Lung (tissue), 12 donors: ENCODE results near the gene SLC4A9. TPM values are rescaled to one million over a fixed set of nuclear protein-coding genes. Genes with fewer than 3 reads are reported as not detected.
"Not testable (repeated sequence)": the region's sequence is repeated elsewhere in the genome, so short reads cannot be mapped to it uniquely, and the experiment has no call there.

Source experiments
- ATAC-seq: fragments of 200-7000 bp; cut with Tn5 transposase; one replicate; pipeline ENCODE4 v1.9.1; 2020; ENCODE audit warnings: moderate number of reproducible peaks; ENCODE audit not compliant: insufficient read depth, low FRiP score
- DNase-seq, 3 donors: peaks; one replicate each; pipeline ENCODE4 v3.0.0-alpha.2; 2013 to 2017
- H3K27ac ChIP-seq, 2 donors: one replicate each; pipeline ENCODE4 v1.5.1; 2013; ENCODE audit warnings: mild to moderate bottlenecking in 2 of 2, moderate library complexity in 2 of 2, control low read depth in 1 of 2, inconsistent platforms in 1 of 2, low read depth in 1 of 2, low read length in 1 of 2
- H3K27me3 ChIP-seq, 3 donors: one replicate each; pipeline ENCODE4 v1.5.1; 2013; ENCODE audit warnings: low read length in 2 of 3; ENCODE audit not compliant: control insufficient read depth in 3 of 3, insufficient read depth in 3 of 3
- H3K36me3 ChIP-seq, 4 donors: one replicate each; pipeline ENCODE4 v1.5.1; 2013; ENCODE audit warnings: low read length in 4 of 4, mild to moderate bottlenecking in 1 of 4, moderate library complexity in 1 of 4; ENCODE audit not compliant: control insufficient read depth in 4 of 4, insufficient read depth in 4 of 4
- H3K4me1 ChIP-seq, 5 donors: one replicate each; pipeline ENCODE4 v1.5.1; 2013; ENCODE audit warnings: low read length in 5 of 5, mild to moderate bottlenecking in 2 of 5, moderate library complexity in 1 of 5; ENCODE audit not compliant: control insufficient read depth in 5 of 5, insufficient read depth in 5 of 5
- H3K4me3 ChIP-seq: one replicate; pipeline ENCODE4 v1.5.1; 2013; ENCODE audit warnings: mild to moderate bottlenecking, control low read depth, moderate library complexity
- H3K9ac ChIP-seq, 2 donors: one replicate each; pipeline ENCODE4 v1.5.1; 2013; ENCODE audit warnings: low read length in 2 of 2, control low read depth in 1 of 2; ENCODE audit not compliant: insufficient read depth in 1 of 2
- H3K9me3 ChIP-seq, 4 donors: one replicate each; pipeline ENCODE4 v1.5.1; 2013; ENCODE audit warnings: low read length in 3 of 4, mild to moderate bottlenecking in 1 of 4, moderate library complexity in 1 of 4; ENCODE audit not compliant: control insufficient read depth in 4 of 4, insufficient read depth in 3 of 4
- CTCF ChIP-seq: IDR thresholded peaks from 2 replicates; pipeline ENCODE4 v1.5.1; 2012; ENCODE audit warnings: mild to moderate bottlenecking; ENCODE audit errors: control extremely low read depth, extremely low read depth
- WGBS, 2 donors: extraction: QIAGEN DNeasy Blood & Tissue Kit; methylation state at CpG; one replicate each; pipeline ENCODE4 v1.1.7; 2013; 5-methylcytosine and 5-hydroxymethylcytosine counted together
- polyA plus RNA-seq, 2 donors: library from polyadenylated mRNA; stranded (reverse); fragments of 200-250 nt; gene quantifications; one replicate each; pipeline ENCODE4 v1.2.1, GENCODE V29; 2013
- total RNA-seq, 2 donors: library from RNA; depleted of rRNA in 1 of 2; stranded (reverse); fragments of >200 nt in 1 of 2; gene quantifications; one replicate each; pipeline ENCODE4 v1.2.1, GENCODE V29; 2014 to 2021
- donor health status: control.
- donor health status: control.
- donor health status: Bipolar disorder and iron deficiency.
- donor health status: healthy.
- donor health status: DM: yes; HTN: yes; CAD: no.

SLC4A9 gene
- total and polyA plus RNA-seq, 4 donors, result 0.05 to 0.18 (median 0.09) TPM

DNA sequence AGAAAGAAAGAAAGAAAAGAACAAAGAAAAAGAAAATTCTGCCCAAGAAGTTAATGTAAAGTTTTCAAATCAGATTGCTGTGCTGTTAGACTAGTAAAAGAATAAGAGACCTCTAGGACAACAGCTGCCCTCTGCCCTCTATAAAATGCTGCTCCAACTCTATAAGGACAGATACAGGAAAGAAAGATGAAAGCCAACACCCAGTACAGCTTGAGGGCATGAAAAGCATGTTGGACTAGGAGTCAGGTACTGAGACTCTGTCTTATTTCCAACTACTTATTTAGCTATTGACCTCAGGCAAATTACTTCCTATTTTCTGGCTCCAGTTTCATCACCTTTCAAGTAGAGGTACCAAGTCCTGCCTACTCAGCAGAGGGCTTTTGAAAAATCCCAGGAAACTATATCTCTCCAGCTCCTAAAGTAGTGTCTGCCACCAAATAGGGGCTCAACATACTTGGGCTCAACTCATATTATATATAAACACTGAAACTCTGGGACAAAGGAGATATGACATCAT is 19.3 kb upstream of the SLC4A9 start:
- H3K4me3 ChIP-seq, result no peak overlapping the region
- H3K27me3 ChIP-seq, result no peaks in the 10 kb centered on the region
- peaks cover 6 to 27% (median 14%) of the 10 kb centered on the region in 5 donors for H3K4me1 ChIP-seq
- H3K27ac ChIP-seq, result peak overlapping the region in 1 of 2 donors; percentile 27
- TF ChIP-seq CTCF, result no peak
- H3K9me3 ChIP-seq, result peaks cover 0 to 3% (median 0%) of the 10 kb centered on the region in 4 donors
- DNase-seq (no peak), ATAC-seq (no peak)
- H3K9ac ChIP-seq, result no peak overlapping the region
- H3K36me3 ChIP-seq, result peaks cover 0 to 28% (median 0%) of the 10 kb centered on the region in 4 donors

DNA sequence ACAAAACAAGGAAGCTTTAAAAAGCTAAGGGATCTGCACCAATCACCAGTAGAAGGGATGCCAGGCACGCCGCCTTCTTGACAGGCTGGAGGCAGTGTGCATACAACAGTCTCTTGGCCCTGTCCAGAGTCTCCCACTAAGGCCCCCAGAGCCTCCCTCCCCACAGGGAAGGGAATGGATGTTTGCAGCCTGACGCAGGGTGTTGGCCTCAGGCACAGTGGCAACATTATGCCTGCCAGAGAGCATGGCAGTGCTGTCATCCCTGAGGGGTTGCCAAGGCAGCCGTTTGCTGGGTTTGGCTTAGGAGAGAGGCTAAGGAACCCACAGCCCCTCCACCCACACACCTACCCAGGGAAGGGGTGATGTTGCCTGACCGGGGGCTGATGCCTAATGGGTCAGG is 18.4 kb upstream of the SLC4A9 start:
- Histone ChIP-seq H3K36me3 (peaks cover 0 to 25% (median 0%) of the 10 kb centered on the region in 4 donors), H3K4me1 (peaks cover 0 to 27% (median 10%) of the 10 kb centered on the region in 5 donors), H3K27me3 (no peaks in the 10 kb centered on the region), H3K9ac (no peak overlapping the region), H3K4me3 (no peak overlapping the region), H3K27ac (peak overlapping the region; percentile 49 to 54), H3K9me3 (peaks cover 0 to 3% (median 0%) of the 10 kb centered on the region in 4 donors)
- ATAC-seq, result no peak
- no peak for DNase-seq
- no peak for TF ChIP-seq CTCF
- WGBS, 2 donors, result 73 to 83% methylated on average over 5 of the region's 5 CpGs

DNA sequence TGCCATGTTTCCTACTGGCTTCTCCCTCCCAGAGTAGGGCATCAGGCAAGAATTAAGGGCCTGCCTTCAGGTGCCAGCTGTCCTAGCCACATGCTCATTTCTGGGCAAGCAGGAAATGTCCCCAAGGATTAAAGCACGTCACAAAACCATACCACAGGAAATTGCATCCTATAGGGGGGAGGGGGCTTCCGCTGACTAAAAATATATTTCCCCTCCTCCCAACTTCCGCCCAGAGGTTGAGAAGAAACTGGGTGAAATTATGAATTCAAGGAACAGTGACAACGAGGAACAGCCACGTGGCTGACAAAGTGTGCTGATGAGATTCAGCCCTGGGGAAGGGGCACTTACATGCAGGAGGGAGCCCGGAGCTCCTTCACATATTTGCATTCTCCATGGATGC is 17.7 kb upstream of the SLC4A9 start:
- no peak overlapping the region for H3K4me3 ChIP-seq
- peak overlapping the region; percentile 49 to 54 for H3K27ac ChIP-seq
- DNase-seq, result peak; percentile 28 to 66 (median 41)
- peaks cover 0 to 3% (median 0%) of the 10 kb centered on the region in 4 donors for H3K9me3 ChIP-seq
- no peak for ATAC-seq
- no peak for TF ChIP-seq CTCF
- H3K4me1 ChIP-seq, result peaks cover 0 to 27% (median 17%) of the 10 kb centered on the region in 5 donors
- H3K27me3 ChIP-seq, result no peaks in the 10 kb centered on the region
- H3K36me3 ChIP-seq, result peaks cover 0 to 23% (median 0%) of the 10 kb centered on the region in 4 donors
- 15 to 50% methylated on average over 6 of the region's 6 CpGs for WGBS, 2 donors
- no peak overlapping the region for H3K9ac ChIP-seq

DNA sequence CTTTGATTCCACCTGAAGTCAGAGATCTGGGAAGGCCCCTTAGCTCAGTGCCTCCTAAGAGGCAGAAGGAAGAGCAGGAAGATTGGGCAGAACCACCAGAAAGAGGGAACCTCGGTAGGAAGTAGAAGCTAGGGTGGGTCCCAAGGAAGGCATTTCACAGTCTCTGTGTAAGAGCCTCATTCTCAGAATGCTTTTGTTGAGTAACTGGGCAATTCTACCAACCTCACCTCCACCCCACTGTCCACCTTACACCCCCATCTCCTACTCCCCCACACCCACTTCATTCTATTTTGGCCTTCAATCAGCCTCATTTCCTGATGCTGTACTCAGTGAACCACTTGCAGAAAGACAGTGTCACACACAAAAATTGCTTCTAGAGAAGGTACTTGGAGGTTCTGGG is 17.1 kb upstream of the SLC4A9 start:
- Histone ChIP-seq H3K4me1 (peaks cover 0 to 27% (median 17%) of the 10 kb centered on the region in 5 donors), H3K4me3 (no peak overlapping the region)
- WGBS, 2 donors, result 7 to 45% methylated on average over 1 of the region's 1 CpG

GRCh38 chr5:140343849-140344248 is 16.1 kb upstream of the SLC4A9 start:
- H3K9me3 ChIP-seq, ATAC-seq, H3K4me3 ChIP-seq, DNase-seq, H3K27me3 ChIP-seq, H3K9ac ChIP-seq, H3K27ac ChIP-seq: not testable (repeated sequence)
- 96 to 97% methylated on average over 8 of the region's 8 CpGs for WGBS, 2 donors
- H3K36me3 ChIP-seq, result peaks cover 0 to 18% (median 0%) of the 10 kb centered on the region in 4 donors
- peaks cover 0 to 23% (median 17%) of the 10 kb centered on the region in 5 donors for H3K4me1 ChIP-seq

More for the DNA sequence above, 17.1 kb upstream of the SLC4A9 start:
- no peak for TF ChIP-seq CTCF
- no peaks in the 10 kb centered on the region for H3K27me3 ChIP-seq
- H3K36me3 ChIP-seq, result peaks cover 0 to 18% (median 0%) of the 10 kb centered on the region in 4 donors
- no peak for DNase-seq
- peak overlapping the region; percentile 30 to 54 for H3K27ac ChIP-seq
- H3K9ac ChIP-seq, result no peak overlapping the region
- no peak for ATAC-seq
- H3K9me3 ChIP-seq, result no peaks in the 10 kb centered on the region
